ENCODE results near the gene SP1.

The SP1 gene

GRCh38 chr12:53452159-53453077, 72.4 kb downstream of the SP1 start (continued):
- TF ChIP-seq ZSCAN5A (tag by site-specific recombination; IDR thresholded peaks at IDR 0.05) (peak; percentile 97), AEBP2 (tag by site-specific recombination; IDR thresholded peaks at IDR 0.05; ENCODE audit: borderline replicate concordance) (no peak), ZNF202 (tag by site-specific recombination; IDR thresholded peaks at IDR 0.05; ENCODE audit: borderline replicate concordance) (no peak), ZFP41 (tag by site-specific recombination; IDR thresholded peaks at IDR 0.05; ENCODE audit: borderline replicate concordance) (peak; percentile 78; the same call in 1 of the 2 replicates), ZNF596 (tag by site-specific recombination; IDR thresholded peaks at IDR 0.05) (no peak), ZSCAN30 (tag by site-specific recombination; IDR thresholded peaks at IDR 0.05) (peak; percentile 97), ZNF112 (tag by site-specific recombination; IDR thresholded peaks at IDR 0.05) (no peak), ZNF174 (tag by site-specific recombination; IDR thresholded peaks at IDR 0.05) (no peak), ZNF514 (tag by site-specific recombination; IDR thresholded peaks at IDR 0.05) (no peak), ZNF433 (tag by site-specific recombination; IDR thresholded peaks at IDR 0.05; ENCODE audit: low read depth) (0 out of 2 replicates have a peak, but pooled peaks have one; percentile 7), ZBTB26 (tag by site-specific recombination; optimal IDR thresholded peaks at IDR 0.05) (peak; percentile 94), ZXDB (tag by site-specific recombination; IDR thresholded peaks at IDR 0.05) (peak; percentile 68), ZNF350 (tag by site-specific recombination; IDR thresholded peaks at IDR 0.05) (no peak), ZNF354C (tag by site-specific recombination; IDR thresholded peaks at IDR 0.05; ENCODE audit: borderline replicate concordance, low read depth) (no peak), KLF7 (tag by site-specific recombination; IDR thresholded peaks at IDR 0.05; ENCODE audit: borderline replicate concordance) (peak; percentile 73; the same call in 1 of the 2 replicates), ZNF488 (tag by site-specific recombination; IDR thresholded peaks at IDR 0.05) (no peak), ZNF221 (tag by site-specific recombination; IDR thresholded peaks at IDR 0.05; ENCODE audit: borderline replicate concordance) (no peak), ZNF530 (tag by site-specific recombination; IDR thresholded peaks at IDR 0.05; ENCODE audit: low read depth) (no peak), HOXA7 (CRISPR knock-in tag; IDR thresholded peaks at IDR 0.05; ENCODE audit: borderline replicate concordance) (no peak), ZNF426 (tag by site-specific recombination; IDR thresholded peaks at IDR 0.05) (no peak), SCRT2 (tag by site-specific recombination; IDR thresholded peaks at IDR 0.05) (no peak), ZNF548 (tag by site-specific recombination; IDR thresholded peaks at IDR 0.05) (no peak), ZNF645 (tag by site-specific recombination; IDR thresholded peaks at IDR 0.05) (peak; percentile 89), ZNF292 (tag by site-specific recombination; IDR thresholded peaks at IDR 0.05; ENCODE audit: borderline replicate concordance, low read depth) (no peak), ZNF768 (tag by site-specific recombination; IDR thresholded peaks at IDR 0.05) (no peak), ZNF518A (tag by site-specific recombination; conservative IDR thresholded peaks at IDR 0.05; ENCODE audit: low read depth) (no peak), HOXD13 (CRISPR knock-in tag; IDR thresholded peaks at IDR 0.05; ENCODE audit: borderline replicate concordance) (no peak), REPIN1 (tag by site-specific recombination; IDR thresholded peaks at IDR 0.05; ENCODE audit: low read depth) (no peak)

Data from HEK293 (cell line).